SK-N-SH (cell line): Measurements from ENCODE around the gene ATL1.

Source experiments
- CHD2 ChIP-seq: fragments of 150-350 bp; IDR thresholded peaks from 2 replicates; pipeline ENCODE4 v1.6.1; 2018; ENCODE audit warnings: low read length; ENCODE audit not compliant: partially characterized antibody
- CTCF ChIP-seq: fragments of 200-600 bp; sonication (generic); IDR thresholded peaks from 2 replicates; pipeline ENCODE4 v1.6.1; 2017; ENCODE audit warnings: antibody characterized with exemption, mild to moderate bottlenecking, moderate library complexity
- ELF1 ChIP-seq: IDR thresholded peaks from 2 replicates; pipeline ENCODE4 v1.4.0; 2012
- EP300 ChIP-seq, 2 experiments: IDR thresholded peaks; 2 replicates each; pipeline versions ENCODE4 v1.4.0 to v1.6.1; 2012; ENCODE audit warnings: borderline replicate concordance in 1 of 2, low read depth in 1 of 2, low read length in 1 of 2
- FOSL2 ChIP-seq: IDR thresholded peaks from 2 replicates; pipeline ENCODE4 v1.4.0; 2012; ENCODE audit warnings: low read depth, mild to moderate bottlenecking, moderate library complexity, borderline replicate concordance
- FOXM1 ChIP-seq: IDR thresholded peaks from 2 replicates; pipeline ENCODE4 v1.4.0; 2012; ENCODE audit warnings: low read depth, mild to moderate bottlenecking
- MXI1 ChIP-seq: IDR thresholded peaks from 2 replicates; pipeline ENCODE4 v1.6.1; 2012; ENCODE audit warnings: mild to moderate bottlenecking, low read depth, low read length, improper control_type of control experiment
- POLR2AphosphoS5 ChIP-seq: IDR thresholded peaks from 2 replicates; pipeline ENCODE4 v1.6.1; 2012; ENCODE audit warnings: low read depth, low read length
- REST ChIP-seq: IDR thresholded peaks from 2 replicates; pipeline ENCODE4 v1.6.1; 2012; ENCODE audit warnings: mild to moderate bottlenecking, low read depth, low read length, moderate library complexity
- TEAD4 ChIP-seq: IDR thresholded peaks from 2 replicates; pipeline ENCODE4 v1.4.0; 2012; ENCODE audit warnings: mild to moderate bottlenecking, borderline replicate concordance; ENCODE audit not compliant: insufficient read depth

DNA sequence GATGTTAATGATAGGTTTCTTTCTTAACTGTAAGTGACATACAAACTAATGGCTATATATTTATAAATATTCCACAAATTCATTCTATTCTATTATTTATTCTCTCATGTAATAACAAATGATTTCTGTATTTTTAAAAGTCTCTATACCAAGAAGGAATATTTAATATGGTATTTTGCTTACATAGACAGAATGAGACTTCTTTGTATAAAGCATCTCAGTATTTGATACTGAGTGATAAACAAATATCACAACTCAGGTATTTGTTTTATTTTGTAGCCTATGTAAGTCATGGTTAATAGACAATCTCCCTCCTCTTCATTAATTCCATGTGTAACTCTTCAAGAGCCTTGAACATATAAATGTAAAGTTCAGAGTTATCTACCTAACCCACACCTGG is 18.0 kb downstream of the ATL1 start:
- no peak for TF ChIP-seq MXI1
- no peak for TF ChIP-seq FOXM1
- TF ChIP-seq CTCF: no peak
- TF ChIP-seq POLR2AphosphoS5: no peak
- no peak for TF ChIP-seq REST
- TF ChIP-seq EP300 (IDR thresholded peaks at IDR 0.05; ENCODE audit: borderline replicate concordance in 1 of 2, low read depth in 1 of 2, low read length in 1 of 2): no peak
- TF ChIP-seq FOSL2: no peak
- no peak for TF ChIP-seq CHD2
- no peak for TF ChIP-seq ELF1
- no peak for TF ChIP-seq TEAD4
